Testis (tissue), 2 donors: Measurements from ENCODE around the gene FILIP1L.

Experiments used
- POLR2A ChIP-seq: fragments of 450-650 bp; IDR thresholded peaks from one replicate; pipeline ENCODE4 v1.6.1; 2017; ENCODE audit warnings: antibody characterized with exemption, mild to moderate bottlenecking, moderate library complexity
- TF ChIP-seq, protein P1 (sequence below), 3 experiments: fragments of 450-650 bp in 2 of 3; fragments of 200-600 bp in 1 of 3; sonication (generic) in 1 of 3; IDR thresholded peaks; one replicate each; pipeline ENCODE4 v1.5.1; 2016 to 2019; ENCODE audit warnings: antibody characterized with exemption in 3 of 3, mild to moderate bottlenecking in 2 of 3, moderate library complexity in 1 of 3

DNA sequence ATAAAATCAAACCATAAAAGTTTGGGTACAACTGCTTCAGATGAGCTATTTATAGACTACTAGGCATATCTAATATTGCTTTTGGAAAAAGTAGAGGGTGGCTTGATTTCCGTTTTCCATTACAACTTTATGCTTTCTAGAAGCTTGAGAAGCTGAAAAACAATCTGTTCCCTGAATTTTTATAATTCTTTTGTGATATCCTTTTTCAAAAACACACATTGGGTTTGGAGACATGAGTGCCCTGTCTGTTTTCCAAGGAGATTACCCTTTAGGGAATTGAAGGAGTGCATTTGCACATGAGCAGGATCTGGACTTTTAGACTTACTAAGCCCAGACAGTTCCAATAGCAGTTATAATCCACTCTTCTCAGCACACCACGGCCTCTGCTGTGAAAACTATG lies 49.5 kb upstream of the FILIP1L start:
- TF ChIP-seq, protein P1, sequence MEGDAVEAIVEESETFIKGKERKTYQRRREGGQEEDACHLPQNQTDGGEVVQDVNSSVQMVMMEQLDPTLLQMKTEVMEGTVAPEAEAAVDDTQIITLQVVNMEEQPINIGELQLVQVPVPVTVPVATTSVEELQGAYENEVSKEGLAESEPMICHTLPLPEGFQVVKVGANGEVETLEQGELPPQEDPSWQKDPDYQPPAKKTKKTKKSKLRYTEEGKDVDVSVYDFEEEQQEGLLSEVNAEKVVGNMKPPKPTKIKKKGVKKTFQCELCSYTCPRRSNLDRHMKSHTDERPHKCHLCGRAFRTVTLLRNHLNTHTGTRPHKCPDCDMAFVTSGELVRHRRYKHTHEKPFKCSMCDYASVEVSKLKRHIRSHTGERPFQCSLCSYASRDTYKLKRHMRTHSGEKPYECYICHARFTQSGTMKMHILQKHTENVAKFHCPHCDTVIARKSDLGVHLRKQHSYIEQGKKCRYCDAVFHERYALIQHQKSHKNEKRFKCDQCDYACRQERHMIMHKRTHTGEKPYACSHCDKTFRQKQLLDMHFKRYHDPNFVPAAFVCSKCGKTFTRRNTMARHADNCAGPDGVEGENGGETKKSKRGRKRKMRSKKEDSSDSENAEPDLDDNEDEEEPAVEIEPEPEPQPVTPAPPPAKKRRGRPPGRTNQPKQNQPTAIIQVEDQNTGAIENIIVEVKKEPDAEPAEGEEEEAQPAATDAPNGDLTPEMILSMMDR (IDR thresholded peaks at IDR 0.05) = no peak
- no peak for TF ChIP-seq POLR2A
